ENCODE measurements around the gene KLF2.
A peak's percentile ranks its signal among the peaks of the same experiment; 100 is the strongest.

GRCh38 chr19:16285769-16286498, 38.7 kb upstream of the KLF2 start:
- TF ChIP-seq CTCF (IDR thresholded peaks at IDR 0.05): no peak
- no peak for TF ChIP-seq POLR2A (IDR thresholded peaks at IDR 0.05)
- peak in 1 of 2 donors; percentile 39 for TF ChIP-seq EP300 (IDR thresholded peaks at IDR 0.05)
